Trophoblast cell (in vitro differentiated cells and primary cell): ENCODE results near the gene CARS1.
A peak's percentile ranks its signal among the peaks of the same experiment; 100 is the strongest.

ENCODE experiments used
- DNase-seq, 2 donors: peaks; one replicate each; pipeline ENCODE4 v3.0.0-alpha.2; 2016
- H2AFZ ChIP-seq: 2 replicates; pipeline ENCODE4 v1.6.1; 2013; ENCODE audit warnings: low read length, moderate library complexity, mild to moderate bottlenecking; ENCODE audit not compliant: insufficient read depth, poor library complexity
- H2AK5ac ChIP-seq: 2 replicates; pipeline ENCODE4 v1.6.1; 2013; ENCODE audit warnings: mild to moderate bottlenecking, low read length
- H2BK120ac ChIP-seq: 2 replicates; pipeline ENCODE4 v1.6.1; 2013; ENCODE audit warnings: low read length, mild to moderate bottlenecking, moderate library complexity; ENCODE audit not compliant: insufficient read depth, poor library complexity
- H2BK12ac ChIP-seq: 2 replicates; pipeline ENCODE4 v1.6.1; 2013; ENCODE audit warnings: mild to moderate bottlenecking, low read length, moderate library complexity
- H2BK5ac ChIP-seq: 2 replicates; pipeline ENCODE4 v1.6.1; 2013; ENCODE audit warnings: low read length, low read depth, moderate library complexity, mild to moderate bottlenecking; ENCODE audit not compliant: poor library complexity
- H3K14ac ChIP-seq: 2 replicates; pipeline ENCODE4 v1.6.1; 2013; ENCODE audit warnings: mild to moderate bottlenecking, low read length
- H3K18ac ChIP-seq: 2 replicates; pipeline ENCODE4 v1.6.1; 2013; ENCODE audit warnings: mild to moderate bottlenecking, low read length
- H3K23ac ChIP-seq: 2 replicates; pipeline ENCODE4 v1.6.1; 2013; ENCODE audit warnings: low read length
- H3K27ac ChIP-seq: 2 replicates; pipeline ENCODE4 v1.5.1; 2013; ENCODE audit warnings: low read depth, mild to moderate bottlenecking, inconsistent platforms, low read length, moderate library complexity
- H3K27me3 ChIP-seq: 2 replicates; pipeline ENCODE4 v1.6.1; 2013; ENCODE audit warnings: inconsistent platforms, mild to moderate bottlenecking, low read length, moderate library complexity; ENCODE audit not compliant: insufficient read depth
- H3K36me3 ChIP-seq, 2 experiments: 1 replicate in 1 of 2; 2 replicates in 1 of 2; pipeline ENCODE4 v1.6.1; 2013; ENCODE audit warnings: low read length in 2 of 2, mild to moderate bottlenecking in 2 of 2, moderate library complexity in 1 of 2; ENCODE audit not compliant: insufficient read depth in 2 of 2, control insufficient read depth in 1 of 2
- H3K4ac ChIP-seq: 2 replicates; pipeline ENCODE4 v1.6.1; 2013; ENCODE audit warnings: low read depth, mild to moderate bottlenecking, low read length, moderate library complexity
- H3K4me1 ChIP-seq, 2 experiments: 1 replicate in 1 of 2; 2 replicates in 1 of 2; pipeline ENCODE4 v1.6.1; 2013; ENCODE audit warnings: low read length in 2 of 2, mild to moderate bottlenecking in 2 of 2, moderate library complexity in 1 of 2; ENCODE audit not compliant: insufficient read depth in 2 of 2, control insufficient read depth in 1 of 2
- H3K4me2 ChIP-seq: 2 replicates; pipeline ENCODE4 v1.6.1; 2013; ENCODE audit warnings: inconsistent platforms, mild to moderate bottlenecking, low read length, moderate library complexity
- H3K4me3 ChIP-seq: 2 replicates; pipeline ENCODE4 v1.5.1; 2013; ENCODE audit warnings: mild to moderate bottlenecking, low read depth, low read length, inconsistent platforms
- H3K79me1 ChIP-seq: one replicate; pipeline ENCODE4 v1.6.1; 2013; ENCODE audit warnings: low read length
- H3K79me2 ChIP-seq: 2 replicates; pipeline ENCODE4 v1.6.1; 2013; ENCODE audit warnings: low read length, mild to moderate bottlenecking; ENCODE audit not compliant: control insufficient read depth, insufficient read depth, poor library complexity
- H3K9ac ChIP-seq: 2 replicates; pipeline ENCODE4 v1.6.1; 2013; ENCODE audit warnings: mild to moderate bottlenecking, low read length
- H3K9me3 ChIP-seq: 2 replicates; pipeline ENCODE4 v1.6.1; 2013; ENCODE audit warnings: low read depth, mild to moderate bottlenecking, control low read depth, inconsistent platforms, low read length; ENCODE audit not compliant: insufficient read depth
- H4K12ac ChIP-seq: 2 replicates; pipeline ENCODE4 v1.6.1; 2013; ENCODE audit warnings: low read depth, mild to moderate bottlenecking, low read length, moderate library complexity
- H4K8ac ChIP-seq: 2 replicates; pipeline ENCODE4 v1.6.1; 2013; ENCODE audit warnings: low read depth, mild to moderate bottlenecking, low read length, moderate library complexity
- H4K91ac ChIP-seq: one replicate; pipeline ENCODE4 v1.6.1; 2013; ENCODE audit warnings: low read depth, mild to moderate bottlenecking, low read length, moderate library complexity
- WGBS: extraction: QIAGEN DNeasy Blood & Tissue Kit; methylation state at CpG from one replicate; pipeline ENCODE4 v1.1.7; 2013; ENCODE audit warnings: missing lambda C conversion rate; ENCODE audit not compliant: insufficient read length, insufficient coverage; ENCODE audit errors: extremely low coverage; 5-methylcytosine and 5-hydroxymethylcytosine counted together

Gene CARS1

GRCh38 chr11:2992234-2992996, 64.8 kb downstream of the CARS1 start, which contains the start of gene NAP1L4:
Gene NAP1L4 (minus strand): TSS chr11:2992329. CDS start chr11:2979220, 13,109 bp downstream.
- no CpG with 5 or more reads among the region's 77 CpGs for WGBS
- H3K27ac ChIP-seq = peak within 1 kb of the TSS; percentile 80

GRCh38 chr11:2991452-2992233, 65.6 kb downstream of the CARS1 start:
- Histone ChIP-seq H2AFZ (peak overlapping the region; percentile 17), H3K79me2 (peaks cover 22% of the 10 kb centered on the region), H3K4ac (peak overlapping the region; percentile 75), H3K4me1 (peaks cover 3% of the 10 kb centered on the region in 2 experiments), H3K27ac (peak overlapping the region; percentile 80), H3K79me1 (peaks cover 14% of the 10 kb centered on the region), H3K36me3 (peaks cover 0 to 5% of the 10 kb centered on the region in 2 experiments), H2BK120ac (peak overlapping the region; percentile 38), H3K18ac (peak overlapping the region; percentile 92), H3K4me3 (peak overlapping the region; percentile 82), H3K9me3 (no peaks in the 10 kb centered on the region), H2BK12ac (no peak overlapping the region), H3K4me2 (peak overlapping the region; percentile 68), H3K27me3 (no peaks in the 10 kb centered on the region), H3K23ac (no peak overlapping the region), H2AK5ac (peak overlapping the region; percentile 38), H4K91ac (peak overlapping the region; percentile 90), H4K12ac (peak overlapping the region; percentile 65), H3K9ac (peak overlapping the region; percentile 94), H2BK5ac (peak overlapping the region; percentile 59), H3K14ac (peak overlapping the region; percentile 72), H4K8ac (peak overlapping the region; percentile 79)
- no CpG with 5 or more reads among the region's 79 CpGs for WGBS
- DNase-seq = peak; percentile 72 to 74

More at GRCh38 chr11:2992234-2992996, 64.8 kb downstream of the CARS1 start, which contains the start of gene NAP1L4:
- Histone ChIP-seq H4K12ac (peak within 1 kb of the TSS; percentile 96), H2BK12ac (peak within 1 kb of the TSS; percentile 17), H3K9ac (peak within 1 kb of the TSS; percentile 94), H3K4me3 (peak within 1 kb of the TSS; percentile 82), H3K79me1 (peaks cover 15% of the 10 kb centered on the region), H3K23ac (no peak within 1 kb of the TSS), H3K79me2 (peaks cover 16% of the 10 kb centered on the region), H3K14ac (peak within 1 kb of the TSS; percentile 81), H3K27me3 (no peaks in the 10 kb centered on the region), H3K4me2 (peak within 1 kb of the TSS; percentile 97), H4K8ac (peak within 1 kb of the TSS; percentile 98), H2AK5ac (peak within 1 kb of the TSS; percentile 45), H3K9me3 (no peaks in the 10 kb centered on the region), H3K36me3 (peaks cover 0 to 4% of the 10 kb centered on the region in 2 experiments), H2BK5ac (peak within 1 kb of the TSS; percentile 66), H4K91ac (peak within 1 kb of the TSS; percentile 90), H3K4ac (peak within 1 kb of the TSS; percentile 81), H2BK120ac (peak within 1 kb of the TSS; percentile 48), H2AFZ (peak within 1 kb of the TSS; percentile 81), H3K18ac (peak within 1 kb of the TSS; percentile 96), H3K4me1 (peaks cover 3 to 10% of the 10 kb centered on the region in 2 experiments)
- peak; percentile 98 to 99 for DNase-seq

- no peak overlapping the region for H4K91ac ChIP-seq
- H4K12ac ChIP-seq = no peak overlapping the region
- peak overlapping the region; percentile 12 for H3K14ac ChIP-seq
- H3K9me3 ChIP-seq = no peaks in the 10 kb centered on the region
- peaks cover 2 to 8% of the 10 kb centered on the region in 2 experiments for H3K36me3 ChIP-seq
- no peak overlapping the region for H2BK120ac ChIP-seq
- peak overlapping the region; percentile 81 for H3K4ac ChIP-seq
- no peaks in the 10 kb centered on the region for H3K27me3 ChIP-seq
- H3K79me1 ChIP-seq = peaks cover 14% of the 10 kb centered on the region
- no CpG with 5 or more reads among the region's 17 CpGs for WGBS
- H2AFZ ChIP-seq = no peak overlapping the region
- peak overlapping the region; percentile 82 for H3K4me3 ChIP-seq
- H3K23ac ChIP-seq = no peak overlapping the region
- peaks cover 25% of the 10 kb centered on the region for H3K79me2 ChIP-seq
- peak overlapping the region; percentile 13 for H2AK5ac ChIP-seq
- no peak overlapping the region for H2BK12ac ChIP-seq
- peak overlapping the region; percentile 23 for H3K9ac ChIP-seq
- no peak overlapping the region for H3K27ac ChIP-seq
- H3K4me2 ChIP-seq = peak overlapping the region; percentile 68
- H3K18ac ChIP-seq = no peak overlapping the region
- no peak overlapping the region for H4K8ac ChIP-seq
- H3K4me1 ChIP-seq = peaks cover 3% of the 10 kb centered on the region in 2 experiments
- peak; percentile 9 to 40 for DNase-seq
- H2BK5ac ChIP-seq = peak overlapping the region; percentile 3
These were observed 66.4 kb downstream of the CARS1 start for GRCh38 chr11:2990617-2991451.

- DNase-seq = no peak
- no CpG with 5 or more reads among the region's 3 CpGs for WGBS
- H3K4me3 ChIP-seq = no peak overlapping the region
- H3K27ac ChIP-seq = no peak overlapping the region
- no peak overlapping the region for H2BK12ac ChIP-seq
- H3K79me2 ChIP-seq = peaks cover 25% of the 10 kb centered on the region
- H2BK120ac ChIP-seq = no peak overlapping the region
- no peak overlapping the region for H3K18ac ChIP-seq
- no peaks in the 10 kb centered on the region for H3K27me3 ChIP-seq
- H3K23ac ChIP-seq = no peak overlapping the region
- peaks cover 2 to 8% of the 10 kb centered on the region in 2 experiments for H3K36me3 ChIP-seq
- peaks cover 14% of the 10 kb centered on the region for H3K79me1 ChIP-seq
- peak overlapping the region; percentile 32 for H3K4ac ChIP-seq
- H3K4me2 ChIP-seq = no peak overlapping the region
- H2BK5ac ChIP-seq = no peak overlapping the region
- H3K9ac ChIP-seq = no peak overlapping the region
- H3K14ac ChIP-seq = no peak overlapping the region
- no peak overlapping the region for H4K12ac ChIP-seq
- peaks cover 3% of the 10 kb centered on the region in 2 experiments for H3K4me1 ChIP-seq
- no peak overlapping the region for H2AFZ ChIP-seq
- H3K9me3 ChIP-seq = no peaks in the 10 kb centered on the region
- H2AK5ac ChIP-seq = no peak overlapping the region
- H4K8ac ChIP-seq = no peak overlapping the region
- H4K91ac ChIP-seq = no peak overlapping the region
These were observed 67.7 kb downstream of the CARS1 start for GRCh38 chr11:2989551-2989950.
